GM18907 (cell line): ENCODE measurements around the gene HNRNPUL1.

Experiments used
- ATAC-seq: cut with Tn5 transposase; IDR thresholded peaks from one replicate; pipeline ENCODE4 v1.9.1; 2021; ENCODE audit warnings: mild to moderate bottlenecking, moderate library complexity; ENCODE audit not compliant: unreplicated experiment

The HNRNPUL1 gene

GRCh38 chr19:41351339-41352245 is 87.4 kb downstream of the HNRNPUL1 start:
- ATAC-seq: peak; percentile 35

GRCh38 chr19:41352279-41352608 is 88.1 kb downstream of the HNRNPUL1 start:
- no peak for ATAC-seq

GRCh38 chr19:41352609-41353465 is 88.7 kb downstream of the HNRNPUL1 start:
- no peak for ATAC-seq

- ATAC-seq: peak; percentile 47
These were observed 89.5 kb downstream of the HNRNPUL1 start, which contains the start of gene TGFB1 for GRCh38 chr19:41353466-41354342. Gene TGFB1, minus strand, starts transcription at chr19:41353922. Its CDS starts 878 bp downstream, at chr19:41353044.

GRCh38 chr19:41354343-41354953 is 90.3 kb downstream of the HNRNPUL1 start:
- ATAC-seq: no peak

- ATAC-seq: no peak
These were observed 90.9 kb downstream of the HNRNPUL1 start for GRCh38 chr19:41355035-41355434.

- no peak for ATAC-seq
These were observed 91.6 kb downstream of the HNRNPUL1 start for GRCh38 chr19:41355802-41356201.

- ATAC-seq: no peak
These were observed 93.0 kb downstream of the HNRNPUL1 start for GRCh38 chr19:41356984-41357739.
